Measurements from ENCODE around the gene SERPINB6. TPM values are rescaled to one million over a fixed set of nuclear protein-coding genes. Genes with fewer than 3 reads are reported as not detected.

Gene SERPINB6
- total and polyA plus RNA-seq, 9 of the 15 experiments (the other 6 are each of a cell fraction or from before 2014, with no cell fraction given): 86.6 to 211 (median 143) TPM

DNA sequence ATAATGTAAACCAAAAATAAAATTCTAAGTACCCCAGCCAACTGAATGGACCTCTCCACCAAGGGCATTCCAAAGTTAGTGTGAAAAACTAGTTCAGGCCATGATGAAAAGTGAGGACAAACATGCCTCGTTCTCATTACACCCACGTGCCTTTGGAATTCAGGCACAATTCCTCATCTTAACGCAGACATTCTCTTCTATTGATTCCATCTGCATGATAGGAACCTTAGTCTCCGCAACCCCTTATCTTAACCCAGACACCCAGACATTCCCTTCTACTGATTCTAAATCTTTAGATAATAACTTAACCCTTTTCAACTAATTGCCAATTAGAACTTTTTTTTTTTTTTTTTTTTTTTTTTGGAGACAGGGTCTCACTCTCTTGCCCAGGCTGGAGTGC lies 7.6 kb upstream of the SERPINB6 start (continued):
- no peak for TF ChIP-seq EWSR1 (IDR thresholded peaks at IDR 0.05; ENCODE audit: borderline replicate concordance, low read depth, partially characterized antibody)
- TF ChIP-seq BHLHE40 (IDR thresholded peaks at IDR 0.05; ENCODE audit: low read length): peak; percentile 22; the same call in 1 of the 2 replicates
- no peak for TF ChIP-seq TRIM24 (IDR thresholded peaks at IDR 0.05)
- no peak for TF ChIP-seq NR0B1 (IDR thresholded peaks at IDR 0.05; ENCODE audit: partially characterized antibody)
- no peak for TF ChIP-seq RB1 (IDR thresholded peaks at IDR 0.05; ENCODE audit: low read depth)
- no peak for TF ChIP-seq CHD4 (IDR thresholded peaks at IDR 0.05; ENCODE audit: insufficient read depth, insufficient replicate concordance, low read depth, low read length, poor library complexity, severe bottlenecking)
- TF ChIP-seq CBX3 (IDR thresholded peaks at IDR 0.05; ENCODE audit: borderline replicate concordance in 1 of 2, low read length in 2 of 2): no peak
- no peak for TF ChIP-seq RBM34 (IDR thresholded peaks at IDR 0.05; ENCODE audit: borderline replicate concordance, insufficient read depth, low read length)
- TF ChIP-seq MCM3 (IDR thresholded peaks at IDR 0.05): no peak
- no peak for TF ChIP-seq E2F4 (CRISPR knock-in tag; IDR thresholded peaks at IDR 0.05; ENCODE audit: low read depth)

Measured in K562 (cell line).